Liver (tissue), 9 donors: ENCODE measurements around the gene ARFIP1. TPM values are rescaled to one million over a fixed set of nuclear protein-coding genes. Genes with fewer than 3 reads are reported as not detected.

Source experiments
- DNase-seq: peaks from one replicate; pipeline ENCODE4 v3.0.0-alpha.2; 2017; ENCODE audit warnings: low spot score
- H3K27ac ChIP-seq, 2 donors: one replicate each; pipeline ENCODE4 v1.7.0; 2013; ENCODE audit warnings: inconsistent platforms in 2 of 2, low read length in 2 of 2, control low read depth in 1 of 2, low read depth in 1 of 2, mild to moderate bottlenecking in 1 of 2
- H3K27me3 ChIP-seq, 4 donors: one replicate each; pipeline versions ENCODE4 v1.6.1 to v1.7.0; 2013; ENCODE audit warnings: low read length in 3 of 4, inconsistent platforms in 1 of 4, mild to moderate bottlenecking in 1 of 4, moderate library complexity in 1 of 4; ENCODE audit not compliant: control insufficient read depth in 4 of 4, insufficient read depth in 4 of 4
- H3K36me3 ChIP-seq, 4 donors: one replicate each; pipeline versions ENCODE4 v1.6.1 to v1.7.0; 2013; ENCODE audit warnings: low read length in 3 of 4, mild to moderate bottlenecking in 3 of 4, low read depth in 1 of 4, moderate library complexity in 1 of 4; ENCODE audit not compliant: control insufficient read depth in 4 of 4, insufficient read depth in 3 of 4
- H3K4me1 ChIP-seq, 4 donors: one replicate each; pipeline versions ENCODE4 v1.6.1 to v1.7.0; 2013; ENCODE audit warnings: low read length in 3 of 4, mild to moderate bottlenecking in 3 of 4, moderate library complexity in 1 of 4; ENCODE audit not compliant: control insufficient read depth in 4 of 4, insufficient read depth in 4 of 4
- H3K4me3 ChIP-seq, 3 donors: one replicate each; pipeline versions ENCODE4 v1.6.1 to v1.7.0; 2013; ENCODE audit warnings: low read length in 3 of 3, control low read depth in 1 of 3, low read depth in 1 of 3, mild to moderate bottlenecking in 1 of 3
- H3K9ac ChIP-seq, 2 donors: one replicate each; pipeline ENCODE4 v1.7.0; 2013; ENCODE audit warnings: low read length in 2 of 2, mild to moderate bottlenecking in 2 of 2, moderate library complexity in 2 of 2, control low read depth in 1 of 2, low read depth in 1 of 2
- H3K9me3 ChIP-seq, 4 donors: one replicate each; pipeline versions ENCODE4 v1.6.1 to v1.7.0; 2013; ENCODE audit warnings: low read length in 3 of 4; ENCODE audit not compliant: control insufficient read depth in 4 of 4
- FOXA1 ChIP-seq: IDR thresholded peaks from 2 replicates; pipeline ENCODE4 v1.6.1; 2016; ENCODE audit warnings: antibody characterized with exemption
- FOXA2 ChIP-seq: IDR thresholded peaks from 2 replicates; pipeline ENCODE4 v1.6.1; 2016; ENCODE audit warnings: antibody characterized with exemption
- GABPA ChIP-seq, 2 donors: IDR thresholded peaks in 1 of 2; conservative IDR thresholded peaks in 1 of 2; 2 replicates each; pipeline ENCODE4 v1.6.1; 2016; ENCODE audit warnings: antibody characterized with exemption in 2 of 2, mild to moderate bottlenecking in 1 of 2, moderate library complexity in 1 of 2
- HNF4A ChIP-seq, 2 donors: conservative IDR thresholded peaks; 2 replicates each; pipeline ENCODE4 v1.6.1; 2016; ENCODE audit warnings: antibody characterized with exemption in 2 of 2, mild to moderate bottlenecking in 2 of 2
- HNF4G ChIP-seq: IDR thresholded peaks from 2 replicates; pipeline ENCODE4 v1.6.1; 2016; ENCODE audit warnings: antibody characterized with exemption
- JUND ChIP-seq, 2 donors: IDR thresholded peaks; 2 replicates each; pipeline ENCODE4 v1.6.1; 2016; ENCODE audit warnings: antibody characterized with exemption in 2 of 2
- RAD21 ChIP-seq, 2 donors: IDR thresholded peaks; 2 replicates each; pipeline ENCODE4 v1.6.1; 2016; ENCODE audit warnings: antibody characterized with exemption in 2 of 2, mild to moderate bottlenecking in 2 of 2
- RXRA ChIP-seq, 2 donors: IDR thresholded peaks; 2 replicates each; pipeline ENCODE4 v1.6.1; 2017 to 2018; ENCODE audit warnings: antibody characterized with exemption in 2 of 2, mild to moderate bottlenecking in 1 of 2
- SP1 ChIP-seq: IDR thresholded peaks from 2 replicates; pipeline ENCODE4 v1.6.1; 2018; ENCODE audit warnings: antibody characterized with exemption, mild to moderate bottlenecking
- TAF1 ChIP-seq: conservative IDR thresholded peaks from 2 replicates; pipeline ENCODE4 v1.6.1; 2016; ENCODE audit warnings: antibody characterized with exemption, mild to moderate bottlenecking
- YY1 ChIP-seq: IDR thresholded peaks from 2 replicates; pipeline ENCODE4 v1.6.1; 2016; ENCODE audit warnings: antibody characterized with exemption, mild to moderate bottlenecking
- WGBS: extraction: QIAGEN DNeasy Blood & Tissue Kit; methylation state at CpG from one replicate; pipeline ENCODE4 v1.1.7; 2013; 5-methylcytosine and 5-hydroxymethylcytosine counted together
- polyA plus RNA-seq, 2 donors: library from polyadenylated mRNA; stranded (reverse) in 1 of 2; unstranded in 1 of 2; fragments of 200-250 nt in 1 of 2; fragments of >200 nt in 1 of 2; fragmentation: Nextera tagmentation in 1 of 2; extraction: Ambion mirVana in 1 of 2; gene quantifications; one replicate each; pipeline versions ENCODE4 v1.2.1 to v1.2.3, GENCODE V29; 2013 to 2015
- total RNA-seq, 2 donors: library from RNA; depleted of rRNA; stranded (reverse); fragments of >200 nt; gene quantifications; one replicate each; pipeline ENCODE4 v1.2.3, GENCODE V29; 2014
- TF ChIP-seq, protein P1 (sequence below): IDR thresholded peaks from 2 replicates; pipeline ENCODE4 v1.6.1; 2016; ENCODE audit warnings: antibody characterized with exemption
- TF ChIP-seq, protein P2 (sequence below): IDR thresholded peaks from 2 replicates; pipeline ENCODE4 v1.6.1; 2016; ENCODE audit warnings: antibody characterized with exemption
- TF ChIP-seq, protein P3 (sequence below): fragments of 150-350 bp; IDR thresholded peaks from 2 replicates; pipeline ENCODE4 v1.5.1; 2017; ENCODE audit warnings: improper control_type of control experiment, low read depth, low read length; ENCODE audit not compliant: missing input control
- TF ChIP-seq, protein P4 (sequence below): IDR thresholded peaks from 2 replicates; pipeline ENCODE4 v1.6.1; 2016; ENCODE audit warnings: antibody characterized with exemption, mild to moderate bottlenecking
- TF ChIP-seq, protein P5 (sequence below): IDR thresholded peaks from 2 replicates; pipeline ENCODE4 v1.6.1; 2016; ENCODE audit warnings: antibody characterized with exemption
- donor health status: healthy.
- donor health status: healthy.
- donor health status: healthy.
- donor health status: healthy.
- donor health status: healthy.

Gene ARFIP1
- total and polyA plus RNA-seq, 4 donors = 6.8 to 16.8 (median 14.9) TPM

DNA sequence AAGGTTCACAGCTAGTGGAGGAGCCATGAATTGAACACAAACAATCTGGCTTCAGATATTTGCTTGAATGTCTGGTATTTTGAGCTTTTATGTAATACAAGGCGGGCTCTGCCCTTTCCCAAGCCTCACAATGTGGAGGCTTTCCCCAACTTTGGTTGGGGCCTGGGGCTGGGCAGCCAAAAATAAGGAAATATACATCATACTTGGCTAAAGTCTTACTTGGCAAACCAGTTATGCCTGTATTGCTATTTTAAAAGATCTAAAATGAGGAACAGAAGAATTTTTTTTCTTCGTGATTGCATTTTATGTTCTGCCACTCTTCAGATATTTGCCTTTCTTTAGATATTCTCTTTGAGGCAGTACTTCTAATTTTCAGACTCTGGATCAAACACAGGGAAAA is 26.1 kb downstream of the ARFIP1 start:
- H3K36me3 ChIP-seq = no peaks in the 10 kb centered on the region
- H3K9me3 ChIP-seq = no peaks in the 10 kb centered on the region
- peaks cover 0 to 3% (median 1%) of the 10 kb centered on the region in 4 donors for H3K4me1 ChIP-seq
- H3K27ac ChIP-seq = no peak overlapping the region
- no peak overlapping the region for H3K9ac ChIP-seq
- TF ChIP-seq YY1 (no peak), HNF4G (no peak), FOXA2 (no peak), HNF4A (conservative IDR thresholded peaks at IDR 0.05) (no peak), TAF1 (no peak), RXRA (IDR thresholded peaks at IDR 0.05) (no peak), JUND (IDR thresholded peaks at IDR 0.05) (no peak), FOXA1 (no peak), SP1 (no peak), RAD21 (IDR thresholded peaks at IDR 0.05) (no peak), GABPA (IDR thresholded peaks at IDR 0.05 in 1 of 2, conservative IDR thresholded peaks at IDR 0.05 in 1 of 2) (no peak)
- TF ChIP-seq, protein P1, sequence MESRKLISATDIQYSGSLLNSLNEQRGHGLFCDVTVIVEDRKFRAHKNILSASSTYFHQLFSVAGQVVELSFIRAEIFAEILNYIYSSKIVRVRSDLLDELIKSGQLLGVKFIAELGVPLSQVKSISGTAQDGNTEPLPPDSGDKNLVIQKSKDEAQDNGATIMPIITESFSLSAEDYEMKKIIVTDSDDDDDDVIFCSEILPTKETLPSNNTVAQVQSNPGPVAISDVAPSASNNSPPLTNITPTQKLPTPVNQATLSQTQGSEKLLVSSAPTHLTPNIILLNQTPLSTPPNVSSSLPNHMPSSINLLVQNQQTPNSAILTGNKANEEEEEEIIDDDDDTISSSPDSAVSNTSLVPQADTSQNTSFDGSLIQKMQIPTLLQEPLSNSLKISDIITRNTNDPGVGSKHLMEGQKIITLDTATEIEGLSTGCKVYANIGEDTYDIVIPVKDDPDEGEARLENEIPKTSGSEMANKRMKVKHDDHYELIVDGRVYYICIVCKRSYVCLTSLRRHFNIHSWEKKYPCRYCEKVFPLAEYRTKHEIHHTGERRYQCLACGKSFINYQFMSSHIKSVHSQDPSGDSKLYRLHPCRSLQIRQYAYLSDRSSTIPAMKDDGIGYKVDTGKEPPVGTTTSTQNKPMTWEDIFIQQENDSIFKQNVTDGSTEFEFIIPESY = no peak
- TF ChIP-seq, protein P2, sequence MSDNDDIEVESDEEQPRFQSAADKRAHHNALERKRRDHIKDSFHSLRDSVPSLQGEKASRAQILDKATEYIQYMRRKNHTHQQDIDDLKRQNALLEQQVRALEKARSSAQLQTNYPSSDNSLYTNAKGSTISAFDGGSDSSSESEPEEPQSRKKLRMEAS = no peak
- TF ChIP-seq, protein P3, sequence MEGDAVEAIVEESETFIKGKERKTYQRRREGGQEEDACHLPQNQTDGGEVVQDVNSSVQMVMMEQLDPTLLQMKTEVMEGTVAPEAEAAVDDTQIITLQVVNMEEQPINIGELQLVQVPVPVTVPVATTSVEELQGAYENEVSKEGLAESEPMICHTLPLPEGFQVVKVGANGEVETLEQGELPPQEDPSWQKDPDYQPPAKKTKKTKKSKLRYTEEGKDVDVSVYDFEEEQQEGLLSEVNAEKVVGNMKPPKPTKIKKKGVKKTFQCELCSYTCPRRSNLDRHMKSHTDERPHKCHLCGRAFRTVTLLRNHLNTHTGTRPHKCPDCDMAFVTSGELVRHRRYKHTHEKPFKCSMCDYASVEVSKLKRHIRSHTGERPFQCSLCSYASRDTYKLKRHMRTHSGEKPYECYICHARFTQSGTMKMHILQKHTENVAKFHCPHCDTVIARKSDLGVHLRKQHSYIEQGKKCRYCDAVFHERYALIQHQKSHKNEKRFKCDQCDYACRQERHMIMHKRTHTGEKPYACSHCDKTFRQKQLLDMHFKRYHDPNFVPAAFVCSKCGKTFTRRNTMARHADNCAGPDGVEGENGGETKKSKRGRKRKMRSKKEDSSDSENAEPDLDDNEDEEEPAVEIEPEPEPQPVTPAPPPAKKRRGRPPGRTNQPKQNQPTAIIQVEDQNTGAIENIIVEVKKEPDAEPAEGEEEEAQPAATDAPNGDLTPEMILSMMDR = no peak
- TF ChIP-seq, protein P4, sequence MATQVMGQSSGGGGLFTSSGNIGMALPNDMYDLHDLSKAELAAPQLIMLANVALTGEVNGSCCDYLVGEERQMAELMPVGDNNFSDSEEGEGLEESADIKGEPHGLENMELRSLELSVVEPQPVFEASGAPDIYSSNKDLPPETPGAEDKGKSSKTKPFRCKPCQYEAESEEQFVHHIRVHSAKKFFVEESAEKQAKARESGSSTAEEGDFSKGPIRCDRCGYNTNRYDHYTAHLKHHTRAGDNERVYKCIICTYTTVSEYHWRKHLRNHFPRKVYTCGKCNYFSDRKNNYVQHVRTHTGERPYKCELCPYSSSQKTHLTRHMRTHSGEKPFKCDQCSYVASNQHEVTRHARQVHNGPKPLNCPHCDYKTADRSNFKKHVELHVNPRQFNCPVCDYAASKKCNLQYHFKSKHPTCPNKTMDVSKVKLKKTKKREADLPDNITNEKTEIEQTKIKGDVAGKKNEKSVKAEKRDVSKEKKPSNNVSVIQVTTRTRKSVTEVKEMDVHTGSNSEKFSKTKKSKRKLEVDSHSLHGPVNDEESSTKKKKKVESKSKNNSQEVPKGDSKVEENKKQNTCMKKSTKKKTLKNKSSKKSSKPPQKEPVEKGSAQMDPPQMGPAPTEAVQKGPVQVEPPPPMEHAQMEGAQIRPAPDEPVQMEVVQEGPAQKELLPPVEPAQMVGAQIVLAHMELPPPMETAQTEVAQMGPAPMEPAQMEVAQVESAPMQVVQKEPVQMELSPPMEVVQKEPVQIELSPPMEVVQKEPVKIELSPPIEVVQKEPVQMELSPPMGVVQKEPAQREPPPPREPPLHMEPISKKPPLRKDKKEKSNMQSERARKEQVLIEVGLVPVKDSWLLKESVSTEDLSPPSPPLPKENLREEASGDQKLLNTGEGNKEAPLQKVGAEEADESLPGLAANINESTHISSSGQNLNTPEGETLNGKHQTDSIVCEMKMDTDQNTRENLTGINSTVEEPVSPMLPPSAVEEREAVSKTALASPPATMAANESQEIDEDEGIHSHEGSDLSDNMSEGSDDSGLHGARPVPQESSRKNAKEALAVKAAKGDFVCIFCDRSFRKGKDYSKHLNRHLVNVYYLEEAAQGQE = no peak
- DNase-seq = no peak
- H3K4me3 ChIP-seq = no peak overlapping the region
- no peaks in the 10 kb centered on the region for H3K27me3 ChIP-seq
- 82% methylated on average over 2 of the region's 2 CpGs for WGBS

DNA sequence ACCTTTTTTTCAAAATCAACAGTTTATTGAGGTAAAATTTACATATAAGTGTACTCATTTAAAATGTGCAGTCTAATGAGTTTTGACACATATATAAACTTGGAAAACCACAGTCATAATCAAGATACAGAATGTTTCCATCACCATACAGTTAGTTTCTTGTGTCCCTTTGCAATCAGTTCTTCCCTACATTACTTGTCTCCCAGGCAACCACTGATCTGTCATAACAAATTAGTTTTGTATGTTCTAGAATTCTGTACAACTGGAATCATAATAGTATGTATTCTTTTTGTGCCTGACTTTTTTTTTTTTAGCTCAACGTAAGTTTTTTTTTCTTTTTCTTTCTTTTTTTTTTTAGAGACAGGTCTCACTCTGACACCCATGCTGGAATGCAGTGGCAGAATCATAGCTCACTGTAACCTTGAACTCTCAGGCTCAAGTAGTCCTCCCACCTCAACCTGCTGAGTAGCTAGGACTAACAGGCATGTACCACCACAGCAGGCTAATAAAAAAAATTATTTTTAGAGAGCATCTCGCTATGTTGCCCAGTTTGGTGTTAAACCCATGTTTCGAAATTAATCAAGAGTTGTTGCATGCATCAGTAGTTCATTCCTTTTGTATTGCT is 26.9 kb downstream of the ARFIP1 start:
- no peak for DNase-seq
- WGBS = 92% methylated on average over 3 of the region's 3 CpGs
- H3K27me3 ChIP-seq = no peaks in the 10 kb centered on the region
- H3K36me3 ChIP-seq = no peaks in the 10 kb centered on the region
- no peaks in the 10 kb centered on the region for H3K9me3 ChIP-seq
- H3K4me3 ChIP-seq = no peak overlapping the region
- H3K4me1 ChIP-seq = peaks cover 0 to 8% (median 3%) of the 10 kb centered on the region in 4 donors
- no peak overlapping the region for H3K9ac ChIP-seq
- no peak overlapping the region for H3K27ac ChIP-seq
- TF ChIP-seq TAF1 (no peak), RXRA (IDR thresholded peaks at IDR 0.05) (no peak), FOXA1 (no peak), HNF4A (conservative IDR thresholded peaks at IDR 0.05) (no peak), HNF4G (no peak), GABPA (IDR thresholded peaks at IDR 0.05 in 1 of 2, conservative IDR thresholded peaks at IDR 0.05 in 1 of 2) (no peak), RAD21 (IDR thresholded peaks at IDR 0.05) (no peak), SP1 (no peak), YY1 (no peak), FOXA2 (no peak)
- TF ChIP-seq, protein P5, sequence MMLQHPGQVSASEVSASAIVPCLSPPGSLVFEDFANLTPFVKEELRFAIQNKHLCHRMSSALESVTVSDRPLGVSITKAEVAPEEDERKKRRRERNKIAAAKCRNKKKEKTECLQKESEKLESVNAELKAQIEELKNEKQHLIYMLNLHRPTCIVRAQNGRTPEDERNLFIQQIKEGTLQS = no peak
- TF ChIP-seq, protein P4 = no peak
- TF ChIP-seq, protein P1 = no peak
